IMR-90 (cell line): ENCODE data around the gene MCTP1. TPM values are rescaled to one million over a fixed set of nuclear protein-coding genes. Genes with fewer than 3 reads are reported as not detected.

ENCODE experiments used
- ATAC-seq: fragments of 200-7000 bp; cut with Tn5 transposase; 2 replicates; pipeline ENCODE4 v1.9.1; 2020; ENCODE audit warnings: low read depth, mild to moderate bottlenecking, moderate library complexity
- BruUV-seq: library from RNA; stranded (reverse); fragments of 400-500 nt; replicated peaks from 2 replicates; lab custom pipeline; 2021; lab: Mats Ljungman, UMichigan
- CTCF ChIA-PET: fragments of 300-600 bp; formaldehyde crosslinking; extraction: SDS; loops from one replicate; lab custom pipeline; 2021; ENCODE audit warnings: antibody characterized with exemption; lab: Yijun Ruan, JAX
- POLR2A ChIA-PET: fragments of 300-600 bp; sonication (Branson Sonifier 250); formaldehyde crosslinking; loops from one replicate; lab custom pipeline; 2022; ENCODE audit warnings: antibody characterized with exemption; ENCODE audit not compliant: unreplicated experiment; lab: Charles Lee
- DNase-seq: peaks from one replicate; pipeline ENCODE4 v3.0.0; 2013
- H2AFZ ChIP-seq: replicated peaks from 2 replicates; pipeline ENCODE3; 2013; ENCODE audit warnings: low read length, mild to moderate bottlenecking; ENCODE audit not compliant: poor library complexity
- H2AK5ac ChIP-seq: 2 replicates; pipeline ENCODE4 v1.6.1; 2013; ENCODE audit warnings: low read depth, low read length, inconsistent platforms
- H2AK9ac ChIP-seq: replicated peaks from 2 replicates; pipeline ENCODE3; 2013; ENCODE audit warnings: mild to moderate bottlenecking, low read depth, low read length, moderate library complexity; ENCODE audit not compliant: poor library complexity
- H2BK120ac ChIP-seq: 2 replicates; pipeline ENCODE4 v1.6.1; 2013; ENCODE audit warnings: low read depth, low read length, inconsistent platforms
- H2BK15ac ChIP-seq: 3 replicates; pipeline ENCODE4 v1.6.1; 2013; ENCODE audit warnings: low read depth, low read length, inconsistent platforms
- H2BK20ac ChIP-seq: 2 replicates; pipeline ENCODE4 v1.6.1; 2013; ENCODE audit warnings: low read depth, mild to moderate bottlenecking, inconsistent platforms, low read length, moderate library complexity
- H2BK5ac ChIP-seq: 2 replicates; pipeline ENCODE4 v1.6.1; 2013; ENCODE audit warnings: mild to moderate bottlenecking, low read depth, low read length, inconsistent platforms; ENCODE audit not compliant: poor library complexity, severe bottlenecking
- H3K14ac ChIP-seq: replicated peaks from 2 replicates; pipeline ENCODE4 v1.6.1; 2013; ENCODE audit warnings: low read depth, low read length, inconsistent platforms
- H3K18ac ChIP-seq: 2 replicates; pipeline ENCODE4 v1.6.1; 2013; ENCODE audit warnings: low read depth, low read length, control low read depth
- H3K23ac ChIP-seq: 2 replicates; pipeline ENCODE4 v1.6.1; 2013; ENCODE audit warnings: low read depth, low read length, inconsistent platforms
- H3K27ac ChIP-seq: 2 replicates; pipeline ENCODE4 v1.5.1; 2013; ENCODE audit warnings: mild to moderate bottlenecking, control low read depth, low read length; ENCODE audit not compliant: insufficient read depth
- H3K27me3 ChIP-seq: 2 replicates; pipeline ENCODE4 v1.6.1; 2013; ENCODE audit warnings: low read length; ENCODE audit not compliant: control insufficient read depth, insufficient read depth
- H3K36me3 ChIP-seq: 2 replicates; pipeline ENCODE4 v1.6.1; 2013; ENCODE audit warnings: low read length, mixed read lengths; ENCODE audit not compliant: control insufficient read depth, insufficient read depth
- H3K4ac ChIP-seq: 2 replicates; pipeline ENCODE4 v1.6.1; 2013; ENCODE audit warnings: low read depth, low read length, inconsistent platforms
- H3K4me1 ChIP-seq: 2 replicates; pipeline ENCODE4 v1.6.1; 2013; ENCODE audit warnings: low read length, mixed read lengths; ENCODE audit not compliant: control insufficient read depth, insufficient read depth
- H3K4me2 ChIP-seq: 2 replicates; pipeline ENCODE4 v1.6.1; 2013; ENCODE audit warnings: low read depth, mild to moderate bottlenecking, control low read depth, low read length, moderate library complexity
- H3K4me3 ChIP-seq: 2 replicates; pipeline ENCODE4 v1.5.1; 2013; ENCODE audit warnings: low read depth, mild to moderate bottlenecking, control low read depth, low read length, moderate library complexity; ENCODE audit not compliant: insufficient read depth
- H3K56ac ChIP-seq: 2 replicates; pipeline ENCODE4 v1.6.1; 2013; ENCODE audit warnings: low read length, inconsistent platforms; ENCODE audit not compliant: insufficient read depth; ENCODE audit errors: extremely low read depth
- H3K79me1 ChIP-seq, 2 experiments: 2 replicates each; pipeline ENCODE4 v1.6.1; 2013; ENCODE audit warnings: low read length in 2 of 2, inconsistent platforms in 1 of 2, low read depth in 1 of 2
- H3K9ac ChIP-seq: 2 replicates; pipeline ENCODE4 v1.6.1; 2013; ENCODE audit warnings: low read depth, low read length, control low read depth
- H3K9me1 ChIP-seq: 2 replicates; pipeline ENCODE4 v1.6.1; 2013; ENCODE audit warnings: low read length, inconsistent platforms; ENCODE audit not compliant: insufficient read depth
- H3K9me3 ChIP-seq: 2 replicates; pipeline ENCODE4 v1.6.1; 2013; ENCODE audit warnings: low read length; ENCODE audit not compliant: control insufficient read depth, insufficient read depth
- H4K20me1 ChIP-seq: 2 replicates; pipeline ENCODE4 v1.6.1; 2013; ENCODE audit warnings: low read length, inconsistent platforms; ENCODE audit not compliant: insufficient read depth
- H4K5ac ChIP-seq: 2 replicates; pipeline ENCODE4 v1.6.1; 2013; ENCODE audit warnings: mild to moderate bottlenecking, low read depth, low read length, control low read depth
- H4K8ac ChIP-seq, 2 experiments: 2 replicates each; pipeline ENCODE4 v1.6.1; 2013; ENCODE audit warnings: low read depth in 2 of 2, low read length in 2 of 2, control low read depth in 1 of 2, inconsistent platforms in 1 of 2
- H4K91ac ChIP-seq: 2 replicates; pipeline ENCODE4 v1.6.1; 2013; ENCODE audit warnings: low read depth, low read length, inconsistent platforms; ENCODE audit not compliant: insufficient read depth
- CHD1 ChIP-seq: IDR thresholded peaks from 2 replicates; pipeline ENCODE4 v1.6.1; 2012; ENCODE audit warnings: low read depth, low read length, improper control_type of control experiment
- MAZ ChIP-seq: IDR thresholded peaks from 2 replicates; pipeline ENCODE4 v1.6.1; 2012; ENCODE audit warnings: low read depth, mild to moderate bottlenecking, low read length, improper control_type of control experiment, moderate library complexity, borderline replicate concordance
- WGBS, 2 experiments: methylation state at CpG; one replicate each; pipeline versions ENCODE4 v1.1.5 to v1.1.7; 2013; ENCODE audit warnings: missing lambda C conversion rate in 2 of 2; ENCODE audit not compliant: insufficient read length in 1 of 2; ENCODE audit errors: extremely low coverage in 2 of 2; 5-methylcytosine and 5-hydroxymethylcytosine counted together
- dilution Hi-C: fragments of 300-500 bp; cut with HindIII; formaldehyde crosslinking; loops from one replicate; pipeline ENCODE4 v1.14.3; 2018; ENCODE audit warnings: low sequenced_read_pairs; ENCODE audit not compliant: unreplicated experiment
- in situ Hi-C: fragments of 300-500 bp; cut with MboI; formaldehyde crosslinking; loops from 3 replicates; pipeline ENCODE4 v1.14.3; 2019; ENCODE audit warnings: low sequenced_read_pairs, inconsistent platforms, mixed read lengths
- intact Hi-C: fragments of 100-400 bp; cut with micrococcal nuclease; formaldehyde crosslinking; loops from 2 replicates; pipeline ENCODE4 v1.10.0; 2022
- polyA plus RNA-seq, 3 experiments: library from polyadenylated mRNA; depleted of rRNA; stranded (reverse); fragments of >200 nt; gene quantifications; 2 replicates each; pipeline ENCODE4 v1.2.3, GENCODE V29; 2012; ENCODE audit warnings: low replicate concordance in 1 of 3
- total RNA-seq: library from RNA; depleted of rRNA; stranded (reverse); fragments of >200 nt; gene quantifications from 2 replicates; pipeline ENCODE4 v1.2.3, GENCODE V29; 2012
- TF ChIP-seq, protein P1 (sequence below): fragments of 150-350 bp; IDR thresholded peaks from 2 replicates; pipeline ENCODE4 v1.6.1; 2016; ENCODE audit warnings: low read depth, mild to moderate bottlenecking, low read length, moderate library complexity, borderline replicate concordance

Gene MCTP1
- total and polyA plus RNA-seq, 2 of the 4 experiments (the other 2 are of a cell fraction): 0.21 TPM; not detected in 1

DNA sequence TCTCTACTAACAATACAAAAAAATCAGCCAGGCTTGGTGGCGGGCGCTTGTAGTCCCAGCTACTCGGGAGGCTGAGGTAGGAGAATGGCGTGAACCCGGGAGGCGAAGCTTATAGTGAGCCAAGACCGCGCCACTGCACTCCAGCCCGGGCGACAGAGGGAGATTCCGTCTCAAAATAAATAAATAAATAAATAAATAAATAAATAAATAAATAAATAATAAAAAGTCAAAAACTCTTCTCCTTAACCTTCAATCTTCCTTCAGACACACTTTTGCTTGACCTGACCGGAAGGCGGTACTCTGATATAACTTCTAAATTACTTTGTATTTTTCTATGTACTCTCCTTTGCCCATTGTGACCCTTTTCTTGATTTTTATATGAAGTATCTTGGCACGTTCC, 364.3 kb downstream of the MCTP1 start:
- Histone ChIP-seq H4K91ac (no peak overlapping the region), H3K4ac (no peak overlapping the region), H2AK9ac (no peak overlapping the region), H3K9ac (no peak overlapping the region), H3K23ac (no peak overlapping the region), H4K20me1 (no peaks in the 10 kb centered on the region), H3K4me1 (no peaks in the 10 kb centered on the region), H2BK20ac (no peak overlapping the region), H3K27me3 (no peaks in the 10 kb centered on the region), H3K9me3 (no peaks in the 10 kb centered on the region), H3K27ac (no peak overlapping the region), H4K5ac (no peak overlapping the region), H2BK120ac (no peak overlapping the region), H3K14ac (no peak overlapping the region), H2BK5ac (no peak overlapping the region), H2BK15ac (no peak overlapping the region), H3K18ac (no peak overlapping the region), H3K36me3 (no peaks in the 10 kb centered on the region), H3K56ac (no peak overlapping the region), H2AK5ac (no peak overlapping the region), H4K8ac (no peak overlapping the region), H3K79me1 (no peaks in the 10 kb centered on the region), H2AFZ (no peak overlapping the region), H3K9me1 (no peaks in the 10 kb centered on the region), H3K4me2 (no peak overlapping the region), H3K4me3 (no peak overlapping the region)
- dilution Hi-C loops: no loop called here
- whole genome bisulfite sequencing, 2 experiments: no CpG with 5 or more reads among the region's 14 CpGs
- BruUV-seq: no TSS peak
- POLR2A ChIA-PET: no interaction called here
- in situ Hi-C loops: no loop called here
- no peak for DNase-seq
- ATAC-seq: no peak
- no peak for TF ChIP-seq CHD1
- TF ChIP-seq, protein P1, sequence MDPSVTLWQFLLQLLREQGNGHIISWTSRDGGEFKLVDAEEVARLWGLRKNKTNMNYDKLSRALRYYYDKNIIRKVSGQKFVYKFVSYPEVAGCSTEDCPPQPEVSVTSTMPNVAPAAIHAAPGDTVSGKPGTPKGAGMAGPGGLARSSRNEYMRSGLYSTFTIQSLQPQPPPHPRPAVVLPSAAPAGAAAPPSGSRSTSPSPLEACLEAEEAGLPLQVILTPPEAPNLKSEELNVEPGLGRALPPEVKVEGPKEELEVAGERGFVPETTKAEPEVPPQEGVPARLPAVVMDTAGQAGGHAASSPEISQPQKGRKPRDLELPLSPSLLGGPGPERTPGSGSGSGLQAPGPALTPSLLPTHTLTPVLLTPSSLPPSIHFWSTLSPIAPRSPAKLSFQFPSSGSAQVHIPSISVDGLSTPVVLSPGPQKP: no peak
- TF ChIP-seq MAZ: no peak
- CTCF ChIA-PET: no interaction called here
- intact Hi-C loops: no loop called here
